K562 (cell line): ENCODE data around the gene SARS1. TPM values are rescaled to one million over a fixed set of nuclear protein-coding genes. Genes with fewer than 3 reads are reported as not detected.

ENCODE experiments used
- ATAC-seq: fragments of 200-7000 bp; cut with Tn5 transposase; 3 replicates; pipeline ENCODE4 v1.9.1; 2020; ENCODE audit warnings: moderate library complexity
- BruUV-seq: library from RNA; stranded (reverse); fragments of 400-500 nt; replicated peaks from 2 replicates; lab custom pipeline; 2021; lab: Mats Ljungman, UMichigan
- CTCF ChIA-PET: fragments of 300-600 bp; formaldehyde crosslinking; extraction: SDS; loops from one replicate; lab custom pipeline; 2021; ENCODE audit warnings: low intra/inter-chr PET ratio; lab: Yijun Ruan, JAX
- POLR2A ChIA-PET: fragments of 300-600, 350-650 bp; sonication (Branson Sonifier 250); formaldehyde crosslinking; extraction: SDS; loops from one replicate; lab custom pipeline; 2021; ENCODE audit warnings: antibody characterized with exemption, inconsistent platforms; lab: Yijun Ruan, JAX
- DNase-seq, 4 experiments: peaks; one replicate each; pipeline versions ENCODE4 v3.0.0 to v3.0.0-alpha.2; 2011 to 2018; ENCODE audit warnings: low spot score in 3 of 4, mixed read lengths in 3 of 4; ENCODE audit errors: extremely low read depth in 1 of 4
- FAIRE-seq: peaks from 2 replicates; lab custom pipeline; 2011; peaks lifted over from hg19 to GRCh38; lab: Jason Lieb, UNC
- H2AFZ ChIP-seq: 2 replicates; pipeline ENCODE4 v1.6.0; 2011; ENCODE audit warnings: low read depth, low read length, control low read depth, inconsistent platforms
- H3K27ac ChIP-seq: fragments of 200-600 bp; 3 replicates; pipeline ENCODE4 v1.8.0; 2011; ENCODE audit warnings: low read depth, mild to moderate bottlenecking, control low read depth, inconsistent platforms, low read length, moderate library complexity, mixed read lengths; ENCODE audit errors: extremely low read depth
- H3K27me3 ChIP-seq, 2 experiments: fragments of 300-600 bp in 1 of 2; 2 replicates in 1 of 2; 3 replicates in 1 of 2; pipeline versions ENCODE4 v1.6.0 to v1.8.0; 2011; ENCODE audit warnings: inconsistent platforms in 2 of 2, low read length in 2 of 2, mild to moderate bottlenecking in 1 of 2, mixed read lengths in 1 of 2, moderate library complexity in 1 of 2; ENCODE audit not compliant: control insufficient read depth in 2 of 2, insufficient read depth in 2 of 2
- H3K36me3 ChIP-seq: fragments of 300-600 bp; 3 replicates; pipeline ENCODE4 v1.8.0; 2011; ENCODE audit warnings: mild to moderate bottlenecking, low read length, inconsistent platforms; ENCODE audit not compliant: control insufficient read depth, insufficient read depth
- H3K4me1 ChIP-seq, 2 experiments: fragments of 200-600 bp in 1 of 2; replicated peaks in 1 of 2; 2 replicates in 1 of 2; 3 replicates in 1 of 2; pipeline versions ENCODE4 v1.5.1 to v1.8.0; 2011; ENCODE audit warnings: inconsistent platforms in 2 of 2, low read length in 2 of 2, mild to moderate bottlenecking in 1 of 2, mixed read lengths in 1 of 2, moderate library complexity in 1 of 2; ENCODE audit not compliant: control insufficient read depth in 2 of 2, insufficient read depth in 2 of 2
- H3K4me2 ChIP-seq: 2 replicates; pipeline ENCODE4 v1.6.1; 2011; ENCODE audit warnings: low read length, control low read depth, inconsistent platforms, mixed read lengths; ENCODE audit not compliant: insufficient read depth
- H3K4me3 ChIP-seq: fragments of 200-600 bp; sonication (generic), shearing (Covaris generic); 2 replicates; pipeline ENCODE4 v1.5.1; 2016; ENCODE audit warnings: control low read depth, inconsistent platforms
- H3K79me2 ChIP-seq: fragments of 200-600 bp; 3 replicates; pipeline ENCODE4 v1.8.0; 2011; ENCODE audit warnings: low read length, inconsistent platforms; ENCODE audit not compliant: control insufficient read depth, insufficient read depth
- H3K9ac ChIP-seq, 2 experiments: 2 replicates each; pipeline versions ENCODE4 v1.6.0 to v1.6.1; 2011; ENCODE audit warnings: low read depth in 2 of 2, low read length in 2 of 2, control low read depth in 1 of 2, inconsistent platforms in 1 of 2, mild to moderate bottlenecking in 1 of 2, mixed read lengths in 1 of 2; ENCODE audit not compliant: insufficient read depth in 1 of 2
- H3K9me1 ChIP-seq: one replicate; pipeline ENCODE4 v1.6.0; 2011; ENCODE audit warnings: inconsistent platforms, mild to moderate bottlenecking, low read length, moderate library complexity; ENCODE audit not compliant: control insufficient read depth, insufficient read depth
- H3K9me3 ChIP-seq: replicated peaks from 2 replicates; pipeline ENCODE4 v1.5.1; 2011; ENCODE audit warnings: low read depth, low read length, inconsistent platforms; ENCODE audit not compliant: control insufficient read depth, insufficient read depth
- H4K20me1 ChIP-seq: replicated peaks from 2 replicates; pipeline ENCODE4 v1.6.1; 2011; ENCODE audit warnings: low read length, inconsistent platforms, mixed read lengths; ENCODE audit not compliant: control insufficient read depth, insufficient read depth
- POLR2G ChIP-seq: fragments of 200-400 bp; formaldehyde crosslinking; IDR thresholded peaks from 2 replicates; pipeline ENCODE4 v1.6.1; 2017; ENCODE audit warnings: low read depth, mild to moderate bottlenecking, antibody characterized with exemption, low read length, moderate library complexity
- PTTG1 ChIP-seq: fragments of 450-650 bp; IDR thresholded peaks from 2 replicates; pipeline ENCODE4 v1.6.1; 2016; ENCODE audit warnings: low read depth, mild to moderate bottlenecking, missing genetic modification characterization, missing compliant biosample characterization
- SUPT5H ChIP-seq: fragments of 450-650 bp; IDR thresholded peaks from 2 replicates; pipeline ENCODE4 v1.6.1; 2016
- WGBS: fragments of 100-300 bp; shearing (Covaris generic); methylation state at CpG from one replicate; pipeline ENCODE4 v1.1.6; 2016; ENCODE audit warnings: low coverage, mixed read lengths; ENCODE audit not compliant: insufficient coverage; ENCODE audit errors: missing lambda C conversion rate; 5-methylcytosine and 5-hydroxymethylcytosine counted together
- in situ Hi-C: fragments of 300-500 bp; cut with MboI; formaldehyde crosslinking; loops from 4 replicates; pipeline ENCODE4 v1.15.0; 2018; ENCODE audit warnings: inconsistent platforms, mixed read lengths
- intact Hi-C: fragments of 100-400 bp; cut with micrococcal nuclease; formaldehyde crosslinking; loops from 2 replicates; pipeline ENCODE4 v1.14.2; 2022
- polyA plus RNA-seq, 8 experiments: library from polyadenylated mRNA; depleted of rRNA in 4 of 8; stranded (reverse) in 5 of 8; unstranded in 3 of 8; fragments of >200 nt; fragmentation: Nextera tagmentation in 2 of 8; fragmentation: Illumina TruSeq in 1 of 8; extraction: Ambion mirVana in 2 of 8; extraction: Trizol in 1 of 8; gene quantifications; 2 replicates each; pipeline versions ENCODE4 v1.2.1 to v1.2.3, GENCODE V29; 2011 to 2014; ENCODE audit warnings: inconsistent platforms in 1 of 8, missing spikeins in 1 of 8
- total RNA-seq, 7 experiments: library from RNA; depleted of rRNA in 6 of 7; stranded (reverse); fragments of >200 nt in 6 of 7; fragmentation: Illumina TruSeq in 2 of 7; extraction: Trizol in 2 of 7; gene quantifications; 2 replicates each; pipeline versions ENCODE4 v1.2.1 to v1.2.3, GENCODE V29; 2011 to 2021; ENCODE audit warnings: low replicate concordance in 1 of 7
- TF ChIP-seq, protein P1 (sequence below): sonication (generic); formaldehyde crosslinking; IDR thresholded peaks from 2 replicates; pipeline ENCODE4 v1.9.0; 2022; ENCODE audit warnings: mild to moderate bottlenecking, missing genetic modification reagents

Gene SARS1
- total and polyA plus RNA-seq, 9 of the 15 experiments (the other 6 are each of a cell fraction or from before 2014, with no cell fraction given): 221 to 623 (median 254) TPM

- no peak for FAIRE-seq
- no peak overlapping the region for H3K4me3 ChIP-seq
- H3K9me1 ChIP-seq: no peaks in the 10 kb centered on the region
- intact Hi-C loops: loop anchor here (10.0 kb wide), 1 partner anchor 146 kb away; the partner anchor contains the start of gene ELAPOR1
- in situ Hi-C loops: loop anchor here (5.0 kb wide), 2 partner anchors 141 to 271 kb away; no protein-coding TSS in a partner anchor
- H3K36me3 ChIP-seq: peaks cover 38% of the 10 kb centered on the region; the same call in 2 of the 3 replicates
- H3K9ac ChIP-seq: peak overlapping the region in 1 of 2 experiments; percentile 3; a peak in 1 of 4 replicates
- H3K4me2 ChIP-seq: no peak overlapping the region
- no peaks in the 10 kb centered on the region for H3K27me3 ChIP-seq
- no TSS peak for BruUV-seq
- peaks cover 4% of the 10 kb centered on the region; the same call in 2 of the 3 replicates for H3K79me2 ChIP-seq
- peaks cover 4 to 48% of the 10 kb centered on the region in 2 experiments; a peak in 4 of 5 replicates for H3K4me1 ChIP-seq
- H4K20me1 ChIP-seq: no peaks in the 10 kb centered on the region
- no peak overlapping the region for H2AFZ ChIP-seq
- DNase-seq: no peak
- POLR2A ChIA-PET: no interaction called here
- H3K27ac ChIP-seq: no peak overlapping the region
- TF ChIP-seq SUPT5H (no peak), POLR2G (0 out of 2 replicates have a peak, but pooled peaks have one; percentile 28)
- no peaks in the 10 kb centered on the region for H3K9me3 ChIP-seq
- 73% methylated on average over 15 of the region's 16 CpGs for WGBS
- ATAC-seq: no peak
- CTCF ChIA-PET: interaction anchor here (5.5 kb wide), 1 partner anchor 139 kb away, joined by 91 read pairs; the partner anchor contains the start of gene SORT1
Measured at GRCh38 chr1:109261006-109261405, 47.3 kb downstream of the SARS1 start.

- in situ Hi-C loops (loop anchor here (5.0 kb wide), 2 partner anchors 141 to 271 kb away; no protein-coding TSS in a partner anchor), intact Hi-C loops (loop anchor here (10.0 kb wide), 1 partner anchor 147 kb away; the partner anchor contains the start of gene ELAPOR1)
- Histone ChIP-seq H3K27ac (no peak overlapping the region), H3K9me3 (no peaks in the 10 kb centered on the region), H3K4me3 (no peak overlapping the region), H4K20me1 (no peaks in the 10 kb centered on the region), H2AFZ (no peak overlapping the region), H3K36me3 (peaks cover 39% of the 10 kb centered on the region; the same call in 2 of the 3 replicates), H3K27me3 (no peaks in the 10 kb centered on the region), H3K9me1 (no peaks in the 10 kb centered on the region), H3K79me2 (no peaks in the 10 kb centered on the region), H3K4me2 (no peak overlapping the region), H3K4me1 (peaks cover 0 to 45% of the 10 kb centered on the region in 2 experiments; a peak in 2 of 5 replicates), H3K9ac (no peak overlapping the region)
- 65% methylated on average over 6 of the region's 6 CpGs for whole genome bisulfite sequencing
- CTCF ChIA-PET: interaction anchor here (3.7 to 5.5 kb wide), 2 partner anchors 138 to 271 kb away, joined by 32 to 91 read pairs; partner anchors contain the start of gene SORT1
- TF ChIP-seq PTTG1 (tag): no peak
- TF ChIP-seq, protein P1, sequence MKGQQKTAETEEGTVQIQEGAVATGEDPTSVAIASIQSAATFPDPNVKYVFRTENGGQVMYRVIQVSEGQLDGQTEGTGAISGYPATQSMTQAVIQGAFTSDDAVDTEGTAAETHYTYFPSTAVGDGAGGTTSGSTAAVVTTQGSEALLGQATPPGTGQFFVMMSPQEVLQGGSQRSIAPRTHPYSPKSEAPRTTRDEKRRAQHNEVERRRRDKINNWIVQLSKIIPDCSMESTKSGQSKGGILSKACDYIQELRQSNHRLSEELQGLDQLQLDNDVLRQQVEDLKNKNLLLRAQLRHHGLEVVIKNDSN (CRISPR knock-in tag): peak; percentile 6; the same call in 1 of the 2 replicates
- BruUV-seq: no TSS peak
- POLR2A ChIA-PET: interaction anchor here (1.4 kb wide), 1 partner anchor 137 kb away, joined by 9 read pairs; the partner anchor contains the start of gene SORT1
- no peak for FAIRE-seq
- ATAC-seq: no peak
- no peak for DNase-seq
Measured at GRCh38 chr1:109261578-109261977, 47.9 kb downstream of the SARS1 start.
